Parathyroid adenoma (tissue), 2 donors: ENCODE data around the gene DEDD.
A peak's percentile ranks its signal among the peaks of the same experiment; 100 is the strongest.

Source experiments
- H2AFZ ChIP-seq: fragments of 300-600 bp; sonication (generic); one replicate; pipeline ENCODE4 v1.7.0; 2017; ENCODE audit warnings: antibody characterized with exemption, mild to moderate bottlenecking
- H3K27ac ChIP-seq: fragments of 300-600 bp; sonication (generic); one replicate; pipeline ENCODE4 v1.7.0; 2017
- H3K27me3 ChIP-seq: fragments of 300-600 bp; sonication (generic); one replicate; pipeline ENCODE4 v1.7.0; 2017; ENCODE audit warnings: low read length; ENCODE audit not compliant: control insufficient read depth, insufficient read depth
- H3K36me3 ChIP-seq: fragments of 300-600 bp; sonication (generic); one replicate; pipeline ENCODE4 v1.7.0; 2017; ENCODE audit warnings: low read length; ENCODE audit not compliant: control insufficient read depth, insufficient read depth
- H3K4me1 ChIP-seq: fragments of 300-600 bp; sonication (generic); one replicate; pipeline ENCODE4 v1.7.0; 2017; ENCODE audit warnings: control low read depth
- H3K4me2 ChIP-seq: fragments of 300-600 bp; sonication (generic); one replicate; pipeline ENCODE4 v1.7.0; 2017; ENCODE audit warnings: low read length
- H3K4me3 ChIP-seq: fragments of 300-600 bp; sonication (generic); one replicate; pipeline ENCODE4 v1.7.0; 2017; ENCODE audit warnings: low read depth, low read length
- H3K79me2 ChIP-seq: fragments of 300-600 bp; sonication (generic); one replicate; pipeline ENCODE4 v1.7.0; 2017; ENCODE audit warnings: control low read depth
- H3K9ac ChIP-seq: fragments of 300-600 bp; sonication (generic); one replicate; pipeline ENCODE4 v1.7.0; 2017; ENCODE audit warnings: mild to moderate bottlenecking
- H3K9me3 ChIP-seq: fragments of 300-600 bp; sonication (generic); one replicate; pipeline ENCODE4 v1.7.0; 2017; ENCODE audit warnings: low read length; ENCODE audit not compliant: control insufficient read depth
- TF ChIP-seq, protein P1 (sequence below): fragments of 300-600 bp; sonication (generic); IDR thresholded peaks from one replicate; pipeline ENCODE4 v1.7.0; 2017; ENCODE audit warnings: antibody characterized with exemption, mild to moderate bottlenecking
- donor health status: primary hyperparathyroidism.

DEDD gene

DNA sequence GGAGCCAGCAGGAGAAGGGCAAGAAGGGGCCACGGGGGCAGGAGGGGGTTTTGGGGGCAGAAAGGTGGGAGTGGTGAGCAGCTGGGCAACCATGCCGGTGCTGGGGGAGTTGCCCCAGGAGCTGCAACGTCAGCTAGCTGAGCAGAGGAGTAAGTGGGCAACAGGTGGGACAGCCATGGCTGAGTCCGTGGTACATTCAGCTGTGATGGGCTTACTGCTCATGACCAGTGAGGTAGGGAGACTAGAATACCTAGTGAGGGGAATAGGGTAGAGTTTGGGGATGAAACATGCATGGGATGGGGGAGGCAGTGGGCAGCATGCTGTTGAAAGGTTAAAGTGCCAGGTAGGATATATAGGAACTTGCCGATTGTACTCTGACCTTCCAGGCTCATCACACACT is 29.2 kb upstream of the DEDD start:
- TF ChIP-seq, protein P1, sequence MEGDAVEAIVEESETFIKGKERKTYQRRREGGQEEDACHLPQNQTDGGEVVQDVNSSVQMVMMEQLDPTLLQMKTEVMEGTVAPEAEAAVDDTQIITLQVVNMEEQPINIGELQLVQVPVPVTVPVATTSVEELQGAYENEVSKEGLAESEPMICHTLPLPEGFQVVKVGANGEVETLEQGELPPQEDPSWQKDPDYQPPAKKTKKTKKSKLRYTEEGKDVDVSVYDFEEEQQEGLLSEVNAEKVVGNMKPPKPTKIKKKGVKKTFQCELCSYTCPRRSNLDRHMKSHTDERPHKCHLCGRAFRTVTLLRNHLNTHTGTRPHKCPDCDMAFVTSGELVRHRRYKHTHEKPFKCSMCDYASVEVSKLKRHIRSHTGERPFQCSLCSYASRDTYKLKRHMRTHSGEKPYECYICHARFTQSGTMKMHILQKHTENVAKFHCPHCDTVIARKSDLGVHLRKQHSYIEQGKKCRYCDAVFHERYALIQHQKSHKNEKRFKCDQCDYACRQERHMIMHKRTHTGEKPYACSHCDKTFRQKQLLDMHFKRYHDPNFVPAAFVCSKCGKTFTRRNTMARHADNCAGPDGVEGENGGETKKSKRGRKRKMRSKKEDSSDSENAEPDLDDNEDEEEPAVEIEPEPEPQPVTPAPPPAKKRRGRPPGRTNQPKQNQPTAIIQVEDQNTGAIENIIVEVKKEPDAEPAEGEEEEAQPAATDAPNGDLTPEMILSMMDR = no peak
- H3K36me3 ChIP-seq = no peaks in the 10 kb centered on the region

DNA sequence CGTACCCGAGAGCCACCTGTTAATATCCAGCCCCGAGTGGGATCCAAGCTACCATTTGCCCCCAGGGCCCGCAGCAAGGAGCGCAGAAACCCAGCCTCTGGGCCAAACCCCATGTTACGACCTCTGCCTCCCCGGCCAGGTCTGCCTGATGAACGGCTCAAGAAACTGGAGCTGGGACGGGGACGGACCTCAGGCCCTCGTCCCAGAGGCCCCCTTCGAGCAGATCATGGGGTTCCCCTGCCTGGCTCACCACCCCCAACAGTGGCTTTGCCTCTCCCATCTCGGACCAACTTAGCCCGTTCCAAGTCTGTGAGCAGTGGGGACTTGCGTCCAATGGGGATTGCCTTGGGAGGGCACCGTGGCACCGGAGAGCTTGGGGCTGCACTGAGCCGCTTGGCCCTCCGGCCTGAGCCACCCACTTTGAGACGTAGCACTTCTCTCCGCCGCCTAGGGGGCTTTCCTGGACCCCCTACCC is 28.2 kb upstream of the DEDD start:
- no peaks in the 10 kb centered on the region for H3K4me1 ChIP-seq
- H3K27me3 ChIP-seq = no peaks in the 10 kb centered on the region
- H2AFZ ChIP-seq = no peak overlapping the region
- no peaks in the 10 kb centered on the region for H3K9me3 ChIP-seq
- peak overlapping the region; percentile 69 for H3K4me2 ChIP-seq
- H3K27ac ChIP-seq = no peak overlapping the region
- H3K79me2 ChIP-seq = peaks cover 4% of the 10 kb centered on the region
- TF ChIP-seq, protein P1 = no peak
- no peaks in the 10 kb centered on the region for H3K36me3 ChIP-seq
- no peak overlapping the region for H3K9ac ChIP-seq
- peak overlapping the region; percentile 94 for H3K4me3 ChIP-seq

More for the DNA sequence above, 29.2 kb upstream of the DEDD start:
- Histone ChIP-seq H2AFZ (no peak overlapping the region), H3K27ac (no peak overlapping the region), H3K4me2 (no peak overlapping the region), H3K79me2 (peaks cover 4% of the 10 kb centered on the region), H3K4me1 (no peaks in the 10 kb centered on the region), H3K9ac (no peak overlapping the region), H3K9me3 (no peaks in the 10 kb centered on the region), H3K27me3 (no peaks in the 10 kb centered on the region), H3K4me3 (no peak overlapping the region)

GRCh38 chr1:161159913-161160243 is 27.4 kb upstream of the DEDD start:
- Histone ChIP-seq H3K9me3 (no peaks in the 10 kb centered on the region), H3K4me3 (peak overlapping the region; percentile 94), H2AFZ (peak overlapping the region; percentile 87), H3K27ac (peak overlapping the region; percentile 91), H3K9ac (peak overlapping the region; percentile 37), H3K36me3 (no peaks in the 10 kb centered on the region), H3K4me2 (peak overlapping the region; percentile 69), H3K79me2 (peaks cover 4% of the 10 kb centered on the region), H3K27me3 (no peaks in the 10 kb centered on the region), H3K4me1 (no peaks in the 10 kb centered on the region)
- TF ChIP-seq, protein P1 = no peak

GRCh38 chr1:161159087-161159912 is 26.8 kb upstream of the DEDD start, which contains the start of gene USP21:
TSS of gene USP21 (plus strand) at chr1:161159500. CDS start at chr1:161160641, 1,141 bp downstream.
- Histone ChIP-seq H3K36me3 (no peaks in the 10 kb centered on the region), H3K4me1 (no peaks in the 10 kb centered on the region), H3K79me2 (peaks cover 4% of the 10 kb centered on the region)

More at GRCh38 chr1:161159087-161159912, 26.8 kb upstream of the DEDD start, which contains the start of gene USP21:
- Histone ChIP-seq H3K9me3 (no peaks in the 10 kb centered on the region), H3K4me3 (peak within 1 kb of the TSS; percentile 94), H3K27ac (peak within 1 kb of the TSS; percentile 91), H3K4me2 (peak within 1 kb of the TSS; percentile 69), H3K27me3 (no peaks in the 10 kb centered on the region), H3K9ac (peak within 1 kb of the TSS; percentile 37), H2AFZ (peak within 1 kb of the TSS; percentile 87)
- TF ChIP-seq, protein P1 = no peak
